NCI-H2196 treated with DMSO at 0.1 percent for 48 hours (cell line): ENCODE results near the gene RNF128.
A peak's percentile ranks its signal among the peaks of the same experiment; 100 is the strongest.
"Not testable (repeated sequence)": the region's sequence is repeated elsewhere in the genome, so short reads cannot be mapped to it uniquely, and the experiment has no call there.

Source experiments
- DNase-seq: peaks from one replicate; lab custom pipeline; 2025; ENCODE audit not compliant: unreplicated experiment; lab: John Stamatoyannopoulos, UW

RNF128 gene

DNA sequence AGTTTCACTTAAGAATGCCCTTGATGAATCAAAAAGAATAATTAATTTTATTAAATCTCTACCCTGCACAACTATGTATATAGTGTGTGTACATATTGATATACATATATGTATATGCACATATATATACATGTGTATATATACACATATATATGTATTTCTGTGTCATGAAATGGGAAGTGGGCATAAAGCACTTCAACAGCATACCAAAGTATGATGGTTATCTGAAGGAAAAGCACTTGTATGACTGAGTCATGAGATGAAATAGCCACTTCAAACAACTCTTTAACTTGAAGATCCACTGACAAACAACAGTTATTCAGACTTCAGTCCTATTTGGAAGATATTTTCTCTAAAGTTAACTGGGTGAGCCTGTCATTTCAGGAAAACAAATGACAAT, 16.3 kb downstream of the RNF128 start:
- DNase-seq = no peak

DNA sequence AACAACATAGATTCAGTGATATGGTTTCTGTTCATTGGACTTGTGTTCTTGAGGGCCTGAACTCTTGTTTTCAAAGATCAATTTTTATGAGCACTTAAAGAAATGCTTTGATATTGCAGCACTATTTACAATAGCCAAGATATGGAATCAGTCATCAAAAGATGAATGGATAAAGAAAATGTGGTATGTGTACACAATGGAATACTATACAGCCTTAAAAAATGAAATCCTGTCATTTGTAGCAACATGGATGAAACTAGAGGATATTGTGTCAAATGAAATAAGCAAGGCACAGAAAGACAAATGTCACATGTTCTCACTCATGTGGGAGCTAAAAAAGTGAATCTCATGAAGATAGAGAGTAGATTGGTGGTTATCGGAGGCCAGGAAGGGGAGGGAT, 21.9 kb downstream of the RNF128 start:
- no peak for DNase-seq

DNA sequence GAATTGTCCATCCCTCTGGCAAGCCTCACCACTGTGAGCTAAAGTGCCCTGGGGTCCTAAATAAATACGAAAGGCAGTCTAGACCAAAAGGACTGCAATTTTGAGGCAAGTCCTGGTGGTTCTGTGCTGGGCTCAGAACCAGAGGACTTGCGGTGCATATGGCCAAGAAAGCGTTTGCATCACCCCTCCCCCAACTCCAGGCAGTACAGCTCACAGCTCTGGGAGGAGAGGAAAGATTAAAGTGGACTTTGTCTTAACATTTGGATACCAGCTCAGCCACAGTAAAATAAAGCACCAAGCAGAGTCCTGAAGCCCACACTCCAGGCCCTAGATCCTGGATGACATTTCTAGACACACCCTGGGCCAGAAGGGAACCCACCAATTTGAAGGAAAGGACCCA, 24.9 kb downstream of the RNF128 start:
- no peak for DNase-seq

DNA sequence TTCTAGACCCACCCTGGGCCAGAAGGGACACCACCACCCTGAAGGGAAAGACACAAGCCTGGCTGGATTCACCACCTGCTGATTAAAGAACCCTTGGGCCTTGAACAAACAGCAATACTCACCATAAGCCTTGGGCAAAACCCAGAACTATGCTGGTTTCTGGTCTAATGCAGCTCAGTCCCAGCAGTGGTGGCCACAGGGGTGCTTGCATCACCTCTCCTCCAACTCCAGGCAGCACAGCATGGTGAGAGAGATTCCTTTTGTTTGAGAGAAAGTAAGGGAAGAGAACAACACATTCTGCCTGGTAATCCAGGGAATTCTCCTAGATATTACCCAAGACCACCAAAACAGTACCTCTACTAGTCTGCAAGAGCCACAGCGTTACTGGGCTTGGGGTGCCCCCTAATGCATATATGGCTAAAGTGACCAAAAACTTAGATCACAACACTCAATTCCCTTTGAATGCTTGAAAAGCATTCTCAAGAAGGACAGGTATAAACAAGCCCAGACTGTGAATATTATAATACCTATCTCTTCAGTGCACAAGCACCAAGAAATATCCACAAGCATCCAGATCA, 25.7 kb downstream of the RNF128 start:
- DNase-seq = no peak

DNA sequence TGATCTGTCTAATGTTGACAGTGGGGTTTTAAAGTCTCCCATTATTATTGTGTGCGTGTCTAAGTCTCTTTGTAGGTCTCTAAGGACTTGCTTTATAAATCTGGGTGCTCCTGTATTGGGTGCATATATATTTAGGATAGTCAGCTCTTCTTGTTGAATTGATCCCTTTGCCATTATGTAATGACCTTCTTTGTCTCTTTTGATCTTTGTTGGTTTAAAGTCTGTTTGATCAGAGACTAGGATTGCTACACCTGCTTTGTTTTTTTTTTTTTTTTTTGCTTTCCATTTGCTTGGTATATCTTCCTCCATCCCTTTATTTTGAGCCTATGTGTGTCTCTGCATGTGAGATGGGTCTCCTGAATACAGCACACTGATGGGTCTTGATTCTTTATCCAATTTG, 42.8 kb downstream of the RNF128 start:
- DNase-seq = not testable (repeated sequence)

DNA sequence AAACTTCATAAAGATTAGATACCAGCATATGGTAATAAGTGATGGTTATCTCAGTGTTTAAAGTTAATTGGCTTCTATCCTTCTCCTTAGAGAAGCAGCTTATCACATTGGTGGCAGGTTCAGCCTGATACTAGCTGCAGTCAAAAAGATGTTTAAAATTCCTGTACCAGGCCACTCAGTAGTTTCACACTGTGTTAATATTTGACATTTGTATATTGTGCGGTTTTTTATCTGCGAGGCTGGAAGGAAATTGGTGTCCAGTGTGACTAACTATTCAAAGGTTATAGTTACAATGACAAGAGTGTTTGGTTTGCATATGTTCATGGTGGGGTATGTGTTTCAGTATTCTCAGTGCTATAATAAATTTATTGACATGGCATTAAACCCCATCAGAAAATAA, 48.5 kb downstream of the RNF128 start:
- DNase-seq = no peak

DNA sequence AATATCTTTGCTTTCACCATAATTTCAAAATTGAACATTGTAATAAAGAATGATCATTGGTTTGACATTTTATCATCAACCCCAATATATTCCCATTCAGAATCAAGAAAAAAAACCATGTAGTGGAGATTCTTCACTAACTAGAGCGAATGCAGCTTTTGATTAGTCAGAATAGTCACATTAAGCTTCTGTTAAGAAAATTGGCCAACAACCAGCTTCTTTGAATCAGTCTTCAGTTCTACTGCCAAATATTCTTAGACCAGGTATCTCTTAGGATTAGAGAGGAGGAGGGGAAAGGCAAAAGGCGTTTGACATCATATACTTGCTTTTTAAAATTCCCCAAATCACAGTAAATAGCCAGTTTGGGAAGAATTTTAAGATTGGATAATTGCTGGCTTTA, 53.8 kb downstream of the RNF128 start:
- no peak for DNase-seq

DNA sequence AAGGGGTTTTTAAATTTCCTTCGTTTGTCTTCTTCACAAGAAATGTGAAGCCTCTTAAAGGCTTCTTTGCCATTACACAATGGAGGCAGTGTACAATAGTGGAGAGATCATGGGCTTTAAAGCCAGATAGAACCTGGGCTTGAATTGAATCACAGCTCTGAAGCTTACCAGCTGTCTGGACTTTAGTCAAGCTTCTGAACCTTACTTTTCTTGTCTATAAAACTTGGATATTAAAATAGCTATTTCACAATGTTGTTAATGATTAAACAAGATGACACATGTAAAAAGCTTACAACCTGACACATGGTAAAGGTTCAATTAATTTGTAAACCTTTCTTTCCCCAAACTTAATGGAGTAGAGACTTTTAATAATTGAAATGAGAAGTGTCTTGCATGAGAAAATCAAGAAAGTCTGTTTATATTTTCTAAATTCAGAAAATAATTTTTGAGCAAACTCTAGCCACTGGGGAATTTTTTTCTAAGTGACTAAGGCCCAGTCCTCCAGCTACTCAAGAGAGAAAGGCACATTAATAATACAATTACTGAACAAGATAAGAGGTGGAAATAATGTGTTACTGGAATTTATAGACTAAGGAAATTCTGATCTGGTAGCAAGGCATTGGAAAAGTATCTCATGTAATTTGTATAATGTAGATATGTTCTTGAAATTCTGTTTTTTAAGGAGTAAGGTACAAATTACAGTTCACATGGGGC, 54.3 kb downstream of the RNF128 start:
- DNase-seq = no peak

DNA sequence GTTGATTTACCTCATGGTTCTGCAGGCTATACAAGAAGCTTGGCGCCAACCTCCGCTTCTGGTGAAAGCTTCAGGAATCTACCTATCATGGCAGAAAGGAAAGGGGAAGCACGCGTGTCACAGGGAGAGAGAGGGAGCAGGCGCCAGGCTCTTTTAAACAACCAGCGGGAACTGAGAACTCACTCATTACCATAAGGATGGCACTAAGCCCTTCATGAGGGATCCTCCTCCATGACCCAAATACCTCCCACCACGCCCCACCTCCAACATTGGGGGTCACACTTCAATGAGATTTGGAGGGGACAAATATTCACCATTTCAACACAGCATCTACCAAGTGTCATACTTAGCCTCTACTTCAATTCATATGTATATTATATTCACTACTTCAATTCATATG, 57.2 kb downstream of the RNF128 start:
- no peak for DNase-seq

DNA sequence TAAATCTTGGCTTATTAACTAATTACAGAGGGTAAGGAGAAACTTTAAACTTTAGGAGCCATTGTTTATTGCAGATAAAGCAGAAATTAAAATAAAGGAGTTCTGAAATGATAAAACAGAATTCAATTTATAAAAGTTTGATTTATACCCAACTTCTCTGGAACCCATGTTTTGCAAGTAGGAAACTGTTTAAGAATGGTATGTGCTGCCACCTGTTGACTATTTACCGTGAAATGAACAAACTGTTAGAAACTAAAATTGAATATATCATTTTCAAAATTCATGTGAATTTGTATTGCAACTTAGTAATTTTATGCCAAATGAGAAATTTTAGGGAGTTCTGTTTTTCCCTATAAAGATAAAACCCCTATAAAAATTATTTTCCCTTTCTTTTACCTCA, 65.0 kb downstream of the RNF128 start:
- DNase-seq = no peak

DNA sequence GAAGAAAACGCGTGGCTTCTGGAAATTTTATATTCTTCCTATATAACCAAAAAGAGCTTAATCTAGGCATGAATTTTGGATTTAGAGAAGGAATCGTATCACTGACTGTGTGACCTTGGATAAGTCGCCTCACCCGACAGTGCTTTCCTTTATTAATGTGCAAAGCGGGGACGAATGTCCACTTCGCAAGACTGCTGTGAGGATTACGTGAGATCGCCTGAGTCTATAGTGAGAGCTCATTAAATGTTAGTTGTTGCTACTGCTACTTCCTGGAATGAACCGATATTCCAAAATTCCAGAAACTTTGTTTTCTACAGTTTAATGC, 75.5 kb downstream of the RNF128 start:
- no peak for DNase-seq

DNA sequence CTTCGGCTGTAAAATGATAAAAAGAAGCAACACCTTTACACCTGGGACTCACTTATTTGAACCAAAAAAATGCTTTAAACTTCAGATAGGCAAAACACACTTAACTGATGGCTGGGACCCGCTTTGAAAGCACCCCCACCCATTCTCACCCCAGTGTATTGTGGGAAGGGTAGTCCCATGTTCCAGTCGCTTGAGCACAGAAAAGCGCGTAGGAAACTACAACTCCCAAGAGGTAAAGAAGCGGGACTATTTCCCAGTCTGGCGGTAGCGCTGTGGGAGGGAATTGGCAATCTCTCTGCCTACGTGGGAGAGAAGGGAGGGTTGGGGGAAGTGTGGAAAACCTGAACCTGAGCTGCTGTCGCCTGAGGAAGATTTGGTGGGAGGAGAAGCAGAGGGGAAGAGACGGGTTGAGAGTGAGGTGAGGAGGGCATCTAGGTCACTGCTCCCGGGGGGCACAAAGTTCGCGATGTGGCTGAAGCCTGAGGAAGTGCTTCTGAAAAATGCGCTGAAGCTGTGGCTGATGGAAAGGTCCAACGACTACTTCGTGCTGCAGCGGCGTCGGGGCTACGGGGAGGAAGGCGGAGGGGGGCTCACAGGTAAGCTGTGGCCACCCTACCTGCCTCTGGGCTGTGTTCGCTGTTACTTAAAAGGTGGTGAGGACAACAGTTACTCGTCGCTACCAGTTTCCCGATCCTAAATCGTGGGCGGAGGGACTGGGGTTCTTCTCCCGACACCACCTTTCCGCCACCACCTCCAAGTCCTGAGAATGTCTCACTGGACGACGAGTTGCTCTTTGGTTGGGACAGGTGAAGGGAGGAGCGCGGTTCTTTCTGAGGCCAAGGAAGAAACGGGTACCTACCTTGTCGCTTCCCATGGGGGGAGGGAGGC, 76.1 kb downstream of the RNF128 start, which contains the start of gene TBC1D8B:
TBC1D8B (plus strand) TSS at position 286 of the 888 bp plus-strand sequence; CDS start at position 467, 181 bp downstream.
- peak; percentile 32 for DNase-seq

DNA sequence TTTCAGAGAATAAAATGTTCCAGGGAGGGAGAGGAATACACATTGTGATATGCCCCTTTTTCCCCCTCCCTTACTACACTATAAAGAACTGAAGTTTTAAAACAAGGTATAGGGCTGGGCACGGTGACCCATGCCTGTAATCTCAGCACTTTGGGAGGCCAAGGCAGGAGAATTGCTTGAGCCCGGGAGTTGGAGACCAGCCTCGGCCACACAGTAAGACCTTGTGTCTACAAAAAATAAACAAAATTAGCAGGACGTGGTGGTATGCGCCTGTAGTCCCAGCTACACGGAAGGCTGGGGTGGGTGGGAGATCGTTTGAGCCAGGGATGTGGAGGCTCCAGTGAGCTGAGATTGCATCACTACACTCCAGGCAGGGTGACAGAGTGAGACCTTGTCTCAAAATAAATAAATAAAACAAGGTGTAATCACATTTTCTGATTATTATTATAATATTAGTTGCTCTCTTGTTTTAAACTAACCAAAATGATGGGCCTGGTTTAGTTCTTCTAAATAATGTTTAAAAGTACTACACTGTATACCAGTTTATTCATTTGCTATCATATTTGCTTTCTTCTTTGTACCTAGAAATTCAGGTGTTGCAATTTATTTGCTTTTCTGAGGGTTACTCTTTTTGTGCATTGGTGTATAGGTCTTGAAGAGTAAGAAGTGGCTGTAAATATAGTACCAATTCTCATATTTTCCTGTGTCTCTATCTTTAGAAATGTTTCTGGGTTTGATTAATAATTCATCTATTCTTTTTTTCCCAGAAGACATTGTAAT, 84.8 kb downstream of the RNF128 start:
- no peak for DNase-seq

DNA sequence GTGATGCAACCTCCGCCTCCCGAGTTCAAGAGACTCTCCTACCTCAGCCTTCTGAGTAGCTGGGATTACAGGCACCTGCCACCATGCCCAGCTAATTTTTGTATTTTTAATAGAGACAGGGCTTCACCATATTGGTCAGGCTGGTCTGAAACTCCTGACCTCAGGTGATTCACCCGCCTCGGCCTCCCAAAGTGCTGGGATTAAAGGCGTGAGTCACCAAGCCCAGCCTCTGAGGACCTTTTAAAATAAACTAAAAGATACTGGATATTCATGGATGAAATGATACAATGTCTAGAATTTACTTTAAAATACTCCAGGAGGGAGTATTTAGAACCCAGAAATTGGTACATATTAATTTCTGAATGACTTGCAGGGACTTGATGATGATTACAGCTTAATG, 86.4 kb downstream of the RNF128 start:
- DNase-seq = not testable (repeated sequence)

DNA sequence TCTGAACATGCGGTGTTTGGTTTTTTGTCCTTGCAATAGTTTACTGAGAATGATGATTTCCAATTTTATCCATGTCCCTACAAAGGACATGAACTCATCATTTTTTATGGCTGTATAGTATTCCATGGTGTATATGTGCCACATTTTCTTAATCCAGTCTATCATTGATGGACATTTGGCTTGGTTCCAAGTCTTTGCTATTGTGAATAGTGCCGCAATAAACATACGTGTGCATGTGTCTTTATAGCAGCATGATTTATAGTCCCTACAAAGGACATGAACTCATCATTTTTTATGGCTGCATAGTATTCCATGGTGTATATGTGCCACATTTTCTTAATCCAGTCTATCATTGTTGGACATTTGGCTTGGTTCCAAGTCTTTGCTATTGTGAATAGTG, 87.6 kb downstream of the RNF128 start:
- not testable (repeated sequence) for DNase-seq
